ENCODE results near the gene FBLL1.

GRCh38 chr5:168489059-168489458 lies 40.0 kb upstream of the FBLL1 start:
- TF ChIP-seq POLR2A (IDR thresholded peaks at IDR 0.05; ENCODE audit: extremely low read depth, insufficient read length) (no peak), CTCF (IDR thresholded peaks at IDR 0.05; ENCODE audit: low read depth, low read length) (no peak)

Data from NB4 (cell line).